ENCODE results near the gene GOLGA8B. TPM values are rescaled to one million over a fixed set of nuclear protein-coding genes. Genes with fewer than 3 reads are reported as not detected.
"Not testable (repeated sequence)": the region's sequence is repeated elsewhere in the genome, so short reads cannot be mapped to it uniquely, and the experiment has no call there.

Gene GOLGA8B
- 37.1 and 42.1 TPM in 2 replicates for total RNA-seq (2021)
- long read RNA-seq, full-length matches to known transcripts = 1 of 30 reads
- long read RNA-seq, partial matches to known transcripts = 17 of 30 reads
- long read RNA-seq, other reads (novel, unspliced or antisense) = 12 of 30 reads

DNA sequence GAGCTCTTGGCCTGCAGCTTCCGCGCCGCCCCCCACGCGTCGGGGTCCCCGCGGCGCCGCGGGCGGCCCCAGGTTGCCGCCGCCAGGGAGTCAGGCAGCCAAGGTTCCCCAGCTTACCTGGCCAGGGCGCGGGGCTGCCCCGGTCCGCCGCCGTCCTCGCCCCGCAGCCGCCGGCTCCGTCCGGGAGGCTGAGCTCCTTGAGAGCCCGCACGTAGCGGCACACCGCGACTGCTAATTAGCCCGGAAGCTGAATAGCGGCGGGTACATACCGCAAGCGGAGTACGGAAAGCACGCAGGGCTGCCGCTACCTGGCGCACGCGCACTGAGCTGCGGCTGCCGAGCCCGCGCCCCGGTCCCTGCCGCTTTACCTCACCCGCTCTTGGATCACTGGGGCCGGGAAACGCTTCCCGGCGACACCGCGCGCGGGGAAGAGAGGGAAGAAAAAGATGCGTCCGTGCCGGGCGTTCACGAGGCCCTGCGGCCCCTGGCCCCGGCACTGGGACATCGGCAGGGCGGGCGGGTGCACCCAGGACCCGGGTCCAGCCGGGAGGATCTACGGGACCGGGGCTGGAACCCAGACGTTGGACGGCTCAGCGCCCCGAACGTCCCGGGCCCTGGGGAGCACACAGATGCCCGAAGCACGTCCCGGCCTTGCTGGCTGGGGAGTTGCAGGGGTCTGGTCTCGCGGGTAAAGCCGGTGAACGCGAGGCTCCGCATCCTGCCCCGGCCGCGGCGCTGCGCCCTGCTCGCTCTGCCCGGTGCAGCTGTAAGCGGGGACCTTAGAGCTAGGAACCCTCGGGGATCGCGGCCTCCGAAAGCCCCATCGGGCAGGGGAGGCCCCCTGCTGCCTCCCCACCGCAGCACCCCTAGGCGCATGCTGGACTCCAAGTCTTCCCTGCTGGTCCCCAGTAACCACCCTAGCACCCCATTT, at the start of gene GOLGA8B:
Gene GOLGA8B (minus strand): TSS at position 253 of the 931 bp plus-strand sequence. CDS start 47,739 bp downstream, outside the sequence.
- Mint-ChIP-seq H3K9me3 (no peaks in the 10 kb centered on the region), H3K36me3 (ENCODE audit: insufficient read depth in 1 of 3, low read depth in 3 of 3) (peaks cover 0 to 2% (median 0%) of the 10 kb centered on the region in 3 experiments; a peak in 1 of 7 replicates), H3K27ac (no peak within 1 kb of the TSS), H3K4me1 (peaks cover 33 to 36% of the 10 kb centered on the region in 2 experiments), H3K27me3 (ENCODE audit: low read depth) (peaks cover 25% of the 10 kb centered on the region), H3K4me3 (peak within 1 kb of the TSS; percentile 79 to 87)
- no peak within 1 kb of the TSS for H2BK120ac ChIP-seq (ENCODE audit: low read depth, low read length, poor library complexity, severe bottlenecking)
- no peak within 1 kb of the TSS for H2AK5ac ChIP-seq (ENCODE audit: insufficient read length, low read length)
- H3K4me2 ChIP-seq (ENCODE audit: insufficient read depth, insufficient read length, low read length) = peak within 1 kb of the TSS; percentile 75
- H3K79me1 ChIP-seq (ENCODE audit: insufficient read depth, low read depth, low read length, poor library complexity, severe bottlenecking) = peaks cover 5% of the 10 kb centered on the region
- H3K9me3 ChIP-seq (ENCODE audit: control insufficient read depth, low read depth, low read length) = no peaks in the 10 kb centered on the region
- no peak within 1 kb of the TSS for H4K5ac ChIP-seq (ENCODE audit: insufficient read length, low read depth, low read length)
- no peak within 1 kb of the TSS for H2BK12ac ChIP-seq (ENCODE audit: insufficient read length, low read depth, low read length)
- peak within 1 kb of the TSS; percentile 13 for H3K9ac ChIP-seq (ENCODE audit: extremely low read depth, insufficient read length, low read length)
- H2BK15ac ChIP-seq (ENCODE audit: low read depth, low read length) = no peak within 1 kb of the TSS
- peak within 1 kb of the TSS; percentile 63 for H3K14ac ChIP-seq (ENCODE audit: insufficient read depth, low read length)
- DNase-seq = peak; percentile 83
- H3K27ac ChIP-seq (ENCODE audit: insufficient read length, low read depth, low read length) = no peak within 1 kb of the TSS
- no peaks in the 10 kb centered on the region for H3K4me1 ChIP-seq (ENCODE audit: insufficient read depth, low read length)
- peaks cover 2% of the 10 kb centered on the region; the same call in 1 of the 2 replicates for H3K27me3 ChIP-seq (ENCODE audit: insufficient read depth, low read length)
- no peaks in the 10 kb centered on the region for H4K20me1 ChIP-seq (ENCODE audit: control insufficient read depth, insufficient read depth, insufficient read length)
- H3K4ac ChIP-seq (ENCODE audit: low read depth, low read length) = no peak within 1 kb of the TSS
- no peak within 1 kb of the TSS for H3K23ac ChIP-seq (ENCODE audit: insufficient read length, low read depth, low read length)
- H2BK5ac ChIP-seq (ENCODE audit: insufficient read length, low read length) = no peak within 1 kb of the TSS
- TF ChIP-seq CTCF (conservative IDR thresholded peaks at IDR 0.05) = no peak
- no peak within 1 kb of the TSS for H3K56ac ChIP-seq (ENCODE audit: insufficient read length, low read depth, low read length)
- peaks cover 17% of the 10 kb centered on the region for H3K23me2 ChIP-seq (ENCODE audit: insufficient read length, low read depth, low read length, poor library complexity, severe bottlenecking)
- H4K91ac ChIP-seq (ENCODE audit: insufficient read length, low read depth, low read length) = no peak within 1 kb of the TSS
- no peak within 1 kb of the TSS for H2BK20ac ChIP-seq (ENCODE audit: low read depth, low read length, poor library complexity, severe bottlenecking)
- H2AFZ ChIP-seq (ENCODE audit: low read length) = no peak within 1 kb of the TSS
- no CpG with 5 or more reads among the region's 101 CpGs for WGBS (ENCODE audit: extremely low coverage, insufficient read length, low lambda C conversion rate)
- peak within 1 kb of the TSS; percentile 41 for H3K18ac ChIP-seq (ENCODE audit: insufficient read length, low read depth, low read length)
- H3K79me2 ChIP-seq (ENCODE audit: insufficient read depth, low read length) = peaks cover 5% of the 10 kb centered on the region; the same call in 1 of the 2 replicates
- H3T11ph ChIP-seq (ENCODE audit: low read length) = no peak within 1 kb of the TSS
- no peak within 1 kb of the TSS for H4K8ac ChIP-seq (replicated peaks; ENCODE audit: insufficient read length, low read depth, low read length)

GRCh38 chr15:34633165-34633564, 49.7 kb upstream of the GOLGA8B start:
- H2BK15ac ChIP-seq (ENCODE audit: low read depth, low read length); H3K4me1 Mint-ChIP-seq; H3K27me3 Mint-ChIP-seq (ENCODE audit: low read depth); H4K20me1 ChIP-seq (ENCODE audit: control insufficient read depth, insufficient read depth, insufficient read length); H3K23me2 ChIP-seq (ENCODE audit: insufficient read length, low read depth, low read length, poor library complexity, severe bottlenecking); H3K4me3 Mint-ChIP-seq; H2BK120ac ChIP-seq (ENCODE audit: low read depth, low read length, poor library complexity, severe bottlenecking); DNase-seq; H3K79me2 ChIP-seq (ENCODE audit: insufficient read depth, low read length); H3K4me1 ChIP-seq (ENCODE audit: insufficient read depth, low read length); H4K8ac ChIP-seq (replicated peaks; ENCODE audit: insufficient read length, low read depth, low read length); H2BK5ac ChIP-seq (ENCODE audit: insufficient read length, low read length); H3K36me3 Mint-ChIP-seq (ENCODE audit: insufficient read depth in 1 of 3, low read depth in 3 of 3); H3K9ac ChIP-seq (ENCODE audit: extremely low read depth, insufficient read length, low read length); H3K27me3 ChIP-seq (ENCODE audit: insufficient read depth, low read length); H3K56ac ChIP-seq (ENCODE audit: insufficient read length, low read depth, low read length); H3K27ac ChIP-seq (ENCODE audit: insufficient read length, low read depth, low read length); H2AFZ ChIP-seq (ENCODE audit: low read length); H3K9me3 Mint-ChIP-seq; H3K9me3 ChIP-seq (ENCODE audit: control insufficient read depth, low read depth, low read length); H3K79me1 ChIP-seq (ENCODE audit: insufficient read depth, low read depth, low read length, poor library complexity, severe bottlenecking); H4K91ac ChIP-seq (ENCODE audit: insufficient read length, low read depth, low read length); H3K18ac ChIP-seq (ENCODE audit: insufficient read length, low read depth, low read length); H3T11ph ChIP-seq (ENCODE audit: low read length); H3K4ac ChIP-seq (ENCODE audit: low read depth, low read length); H2BK12ac ChIP-seq (ENCODE audit: insufficient read length, low read depth, low read length); H2AK5ac ChIP-seq (ENCODE audit: insufficient read length, low read length); H2BK20ac ChIP-seq (ENCODE audit: low read depth, low read length, poor library complexity, severe bottlenecking); H3K14ac ChIP-seq (ENCODE audit: insufficient read depth, low read length); H3K4me2 ChIP-seq (ENCODE audit: insufficient read depth, insufficient read length, low read length); H3K27ac Mint-ChIP-seq; H3K23ac ChIP-seq (ENCODE audit: insufficient read length, low read depth, low read length); H4K5ac ChIP-seq (ENCODE audit: insufficient read length, low read depth, low read length): not testable (repeated sequence)
- no CpG with 5 or more reads among the region's 3 CpGs for WGBS (ENCODE audit: extremely low coverage, insufficient read length, low lambda C conversion rate)
